ENCODE results near the gene UVRAG. TPM values are rescaled to one million over a fixed set of nuclear protein-coding genes. Genes with fewer than 3 reads are reported as not detected.

Gene UVRAG
- total and polyA plus RNA-seq, 2 donors from 2014 or later, result 7.2 to 27.9 TPM

DNA sequence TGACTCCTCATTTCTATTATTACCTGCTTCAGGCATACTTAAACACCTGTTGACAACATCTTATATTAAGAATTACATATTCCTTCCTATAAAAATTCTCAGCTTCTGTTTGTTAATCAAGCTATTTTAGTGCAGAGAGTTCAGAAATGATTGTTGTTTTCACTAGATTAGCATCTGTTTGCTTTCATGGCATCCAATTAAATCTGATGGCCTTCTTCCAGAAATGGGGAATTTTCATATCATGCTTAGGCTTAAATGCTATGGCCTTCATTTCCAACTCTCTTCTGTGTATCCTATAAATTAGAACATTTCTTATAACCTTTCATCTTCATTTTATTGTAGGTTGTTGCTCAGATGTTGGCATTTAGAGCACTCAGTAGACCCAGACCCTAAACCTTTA lies 211.3 kb downstream of the UVRAG start:
- TF ChIP-seq, protein P1, sequence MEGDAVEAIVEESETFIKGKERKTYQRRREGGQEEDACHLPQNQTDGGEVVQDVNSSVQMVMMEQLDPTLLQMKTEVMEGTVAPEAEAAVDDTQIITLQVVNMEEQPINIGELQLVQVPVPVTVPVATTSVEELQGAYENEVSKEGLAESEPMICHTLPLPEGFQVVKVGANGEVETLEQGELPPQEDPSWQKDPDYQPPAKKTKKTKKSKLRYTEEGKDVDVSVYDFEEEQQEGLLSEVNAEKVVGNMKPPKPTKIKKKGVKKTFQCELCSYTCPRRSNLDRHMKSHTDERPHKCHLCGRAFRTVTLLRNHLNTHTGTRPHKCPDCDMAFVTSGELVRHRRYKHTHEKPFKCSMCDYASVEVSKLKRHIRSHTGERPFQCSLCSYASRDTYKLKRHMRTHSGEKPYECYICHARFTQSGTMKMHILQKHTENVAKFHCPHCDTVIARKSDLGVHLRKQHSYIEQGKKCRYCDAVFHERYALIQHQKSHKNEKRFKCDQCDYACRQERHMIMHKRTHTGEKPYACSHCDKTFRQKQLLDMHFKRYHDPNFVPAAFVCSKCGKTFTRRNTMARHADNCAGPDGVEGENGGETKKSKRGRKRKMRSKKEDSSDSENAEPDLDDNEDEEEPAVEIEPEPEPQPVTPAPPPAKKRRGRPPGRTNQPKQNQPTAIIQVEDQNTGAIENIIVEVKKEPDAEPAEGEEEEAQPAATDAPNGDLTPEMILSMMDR (IDR thresholded peaks at IDR 0.05; ENCODE audit: borderline replicate concordance, extremely low read depth, insufficient read depth), result no peak
- Histone ChIP-seq H3K9ac (ENCODE audit: low read length in 3 of 3) (no peak overlapping the region), H3K36me3 (ENCODE audit: control insufficient read depth in 2 of 3, insufficient read depth in 3 of 3, low read length in 3 of 3) (no peaks in the 10 kb centered on the region), H3K4me3 (ENCODE audit: low read length in 3 of 3) (no peak overlapping the region), H3K9me3 (ENCODE audit: control insufficient read depth in 2 of 3, insufficient read depth in 1 of 3, low read length in 3 of 3) (no peaks in the 10 kb centered on the region), H3K27ac (ENCODE audit: low read depth in 2 of 2, low read length in 2 of 2) (no peak overlapping the region), H3K4me1 (ENCODE audit: control insufficient read depth in 2 of 3, insufficient read depth in 2 of 3, low read depth in 1 of 3, low read length in 3 of 3) (peaks cover 0 to 2% (median 0%) of the 10 kb centered on the region in 3 donors), H3K27me3 (ENCODE audit: control insufficient read depth, insufficient read depth, low read length) (no peaks in the 10 kb centered on the region)
- intact Hi-C loops (cut with DNase I), result no loop called here
- FAIRE-seq (no peak), DNase-seq (peak in 1 of 5 donors; percentile 14)

DNA sequence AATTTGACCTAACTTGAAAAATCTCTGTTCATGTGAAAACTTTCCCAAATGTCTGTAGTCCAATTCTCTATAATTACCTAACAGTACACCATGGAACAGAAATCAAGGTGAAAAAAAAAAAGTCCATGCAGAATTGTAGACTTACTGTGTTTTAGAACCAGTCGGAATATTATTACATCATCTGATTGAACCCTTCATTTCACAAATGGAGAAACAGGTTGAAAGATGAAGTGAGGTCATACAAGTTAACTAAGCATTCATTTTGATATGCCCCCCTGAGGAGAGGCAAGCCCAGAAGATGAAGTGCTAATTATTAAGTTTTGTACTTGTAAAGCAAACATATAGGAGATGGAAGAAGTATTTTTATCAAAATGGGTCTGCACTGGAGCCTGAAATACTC lies 211.9 kb downstream of the UVRAG start:
- Histone ChIP-seq H3K27me3 (ENCODE audit: control insufficient read depth, insufficient read depth, low read length) (no peaks in the 10 kb centered on the region), H3K9me3 (ENCODE audit: control insufficient read depth in 2 of 3, insufficient read depth in 1 of 3, low read length in 3 of 3) (no peaks in the 10 kb centered on the region), H3K27ac (ENCODE audit: low read depth in 2 of 2, low read length in 2 of 2) (no peak overlapping the region), H3K4me1 (ENCODE audit: control insufficient read depth in 2 of 3, insufficient read depth in 2 of 3, low read depth in 1 of 3, low read length in 3 of 3) (peaks cover 0 to 2% (median 0%) of the 10 kb centered on the region in 3 donors), H3K4me3 (ENCODE audit: low read length in 3 of 3) (no peak overlapping the region), H3K9ac (ENCODE audit: low read length in 3 of 3) (no peak overlapping the region), H3K36me3 (ENCODE audit: control insufficient read depth in 2 of 3, insufficient read depth in 3 of 3, low read length in 3 of 3) (no peaks in the 10 kb centered on the region)
- DNase-seq (no peak), FAIRE-seq (no peak)
- intact Hi-C loops (cut with DNase I), result no loop called here
- TF ChIP-seq, protein P1 (IDR thresholded peaks at IDR 0.05; ENCODE audit: borderline replicate concordance, extremely low read depth, insufficient read depth), result no peak

DNA sequence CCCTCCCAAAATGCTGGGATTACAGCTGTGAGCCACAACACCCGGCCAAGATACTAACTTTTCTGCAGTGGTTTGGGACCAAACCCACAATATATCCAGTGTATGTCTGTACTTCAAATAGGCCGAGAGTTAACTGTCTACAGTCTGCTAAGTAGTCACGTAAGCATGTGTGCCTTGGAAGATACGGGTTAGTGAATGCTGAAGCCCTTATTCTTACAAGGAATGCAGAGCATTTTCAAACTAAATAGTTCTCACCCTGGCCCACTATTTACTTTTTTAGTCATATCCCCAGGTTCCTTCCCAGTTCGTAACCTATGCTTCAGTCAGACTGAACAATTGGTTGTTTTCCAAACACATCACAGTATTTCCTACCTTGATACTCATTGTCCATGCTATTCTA lies 215.3 kb downstream of the UVRAG start:
- TF ChIP-seq, protein P1 (IDR thresholded peaks at IDR 0.05; ENCODE audit: borderline replicate concordance, extremely low read depth, insufficient read depth), result no peak
- no peak overlapping the region for H3K4me3 ChIP-seq (ENCODE audit: low read length in 3 of 3)
- no peaks in the 10 kb centered on the region for H3K36me3 ChIP-seq (ENCODE audit: control insufficient read depth in 2 of 3, insufficient read depth in 3 of 3, low read length in 3 of 3)
- H3K9ac ChIP-seq (ENCODE audit: low read length in 3 of 3), result no peak overlapping the region
- intact Hi-C loops (cut with DNase I), result no loop called here
- no peaks in the 10 kb centered on the region for H3K9me3 ChIP-seq (ENCODE audit: control insufficient read depth in 2 of 3, insufficient read depth in 1 of 3, low read length in 3 of 3)
- no peaks in the 10 kb centered on the region for H3K27me3 ChIP-seq (ENCODE audit: control insufficient read depth, insufficient read depth, low read length)
- no peak for FAIRE-seq
- no peak for DNase-seq
- H3K4me1 ChIP-seq (ENCODE audit: control insufficient read depth in 2 of 3, insufficient read depth in 2 of 3, low read depth in 1 of 3, low read length in 3 of 3), result no peaks in the 10 kb centered on the region
- no peak overlapping the region for H3K27ac ChIP-seq (ENCODE audit: low read depth in 2 of 2, low read length in 2 of 2)

GRCh38 chr11:76030968-76031590 lies 216.1 kb downstream of the UVRAG start:
- TF ChIP-seq, protein P1 (IDR thresholded peaks at IDR 0.05; ENCODE audit: borderline replicate concordance, extremely low read depth, insufficient read depth), result no peak
- Histone ChIP-seq H3K9me3 (ENCODE audit: control insufficient read depth in 2 of 3, insufficient read depth in 1 of 3, low read length in 3 of 3) (no peaks in the 10 kb centered on the region), H3K9ac (ENCODE audit: low read length in 3 of 3) (no peak overlapping the region), H3K36me3 (ENCODE audit: control insufficient read depth in 2 of 3, insufficient read depth in 3 of 3, low read length in 3 of 3) (no peaks in the 10 kb centered on the region), H3K4me3 (ENCODE audit: low read length in 3 of 3) (no peak overlapping the region), H3K4me1 (ENCODE audit: control insufficient read depth in 2 of 3, insufficient read depth in 2 of 3, low read depth in 1 of 3, low read length in 3 of 3) (no peaks in the 10 kb centered on the region), H3K27ac (ENCODE audit: low read depth in 2 of 2, low read length in 2 of 2) (no peak overlapping the region), H3K27me3 (ENCODE audit: control insufficient read depth, insufficient read depth, low read length) (no peaks in the 10 kb centered on the region)
- intact Hi-C loops (cut with DNase I), result no loop called here
- DNase-seq (peak in 1 of 5 donors; percentile 3), FAIRE-seq (no peak)

Data from kidney (tissue), 14 donors.